Transverse colon (tissue), 4 donors: Measurements from ENCODE around the gene FRMD6. TPM values are rescaled to one million over a fixed set of nuclear protein-coding genes. Genes with fewer than 3 reads are reported as not detected.
A peak's percentile ranks its signal among the peaks of the same experiment; 100 is the strongest.

ENCODE experiments used
- DNase-seq: peaks from one replicate; pipeline ENCODE4 v3.0.0-alpha.2; 2019
- H3K27ac ChIP-seq, 4 donors: fragments of 200-600 bp; sonication (generic); 2 replicates each; pipeline ENCODE4 v1.5.1; 2016 to 2018; ENCODE audit warnings: inconsistent platforms in 4 of 4
- H3K27me3 ChIP-seq: fragments of 200-600 bp; sonication (generic); 2 replicates; pipeline ENCODE4 v1.5.1; 2017; ENCODE audit warnings: inconsistent platforms
- H3K36me3 ChIP-seq, 4 donors: fragments of 200-600 bp; sonication (generic); 2 replicates each; pipeline ENCODE4 v1.5.1; 2017 to 2019; ENCODE audit warnings: inconsistent platforms in 4 of 4
- H3K4me1 ChIP-seq, 4 donors: fragments of 200-600 bp; sonication (generic); 2 replicates each; pipeline ENCODE4 v1.5.1; 2017 to 2020; ENCODE audit warnings: inconsistent platforms in 4 of 4
- H3K4me3 ChIP-seq, 4 donors: fragments of 200-600 bp; sonication (generic); 1 replicate in 1 of 4; 2 replicates in 3 of 4; pipeline versions ENCODE4 v1.5.1 to v1.6.1; 2017 to 2019; ENCODE audit warnings: inconsistent platforms in 4 of 4
- H3K9me3 ChIP-seq, 2 donors: fragments of 200-600 bp; sonication (generic); 2 replicates each; pipeline ENCODE4 v1.5.1; 2017 to 2019; ENCODE audit warnings: inconsistent platforms in 2 of 2
- CTCF ChIP-seq, 5 experiments: fragments of 200-600 bp in 3 of 5; fragments of 450-650 bp in 2 of 5; sonication (generic) in 3 of 5; IDR thresholded peaks; 1 replicate in 2 of 5; 2 replicates in 3 of 5; pipeline ENCODE4 v1.5.1; 2016 to 2017; ENCODE audit warnings: antibody characterized with exemption in 5 of 5, inconsistent platforms in 3 of 5, mild to moderate bottlenecking in 2 of 5, moderate library complexity in 1 of 5
- EP300 ChIP-seq: sonication (generic); formaldehyde crosslinking; IDR thresholded peaks from one replicate; pipeline ENCODE4 v1.6.1; 2017; ENCODE audit warnings: antibody characterized with exemption, low read depth
- POLR2A ChIP-seq: fragments of 450-650 bp; IDR thresholded peaks from one replicate; pipeline ENCODE4 v1.6.1; 2016; ENCODE audit warnings: antibody characterized with exemption, mild to moderate bottlenecking, moderate library complexity
- POLR2AphosphoS5 ChIP-seq, 3 donors: sonication (generic); formaldehyde crosslinking; IDR thresholded peaks; one replicate each; pipeline ENCODE4 v1.6.1; 2016; ENCODE audit warnings: antibody characterized with exemption in 3 of 3
- WGBS, 2 donors: methylation state at CpG; one replicate each; pipeline ENCODE4 v1.1.5; 2018; ENCODE audit warnings: low coverage in 1 of 2; 5-methylcytosine and 5-hydroxymethylcytosine counted together
- in situ Hi-C, 4 donors: fragments of 200-750 bp; cut with MboI; loops; one replicate each; pipeline versions ENCODE4 v1.15.0 to v1.15.1; 2017; ENCODE audit warnings: low sequenced_read_pairs in 3 of 4, low pct_ligation_motif_present in 1 of 4, low pct_unique_long_range_greater_than_20kb in 1 of 4
- intact Hi-C: fragments of 100-400 bp; cut with DNase I; formaldehyde crosslinking; loops from one replicate; pipeline ENCODE4 v1.15.1; 2023; ENCODE audit warnings: low total_unique reads
- total RNA-seq, 4 donors: library from RNA; depleted of rRNA; stranded (reverse); fragments of >200 nt; gene quantifications; one replicate each; pipeline ENCODE4 v1.1.0, GENCODE V29; 2016

FRMD6 gene
- total RNA-seq, 4 donors from 2014 or later: 8.4 to 21.7 (median 11.7) TPM

- TF ChIP-seq EP300 (no peak), POLR2AphosphoS5 (IDR thresholded peaks at IDR 0.05) (peak in 2 of 3 donors; percentile 37), CTCF (IDR thresholded peaks at IDR 0.05) (peak in 3 of 5 experiments; percentile 13 to 62 (median 32))
- H3K27me3 ChIP-seq: peaks cover 37% of the 10 kb centered on the region
- intact Hi-C loops (loop anchor here (10.0 kb wide), 1 partner anchor 368 kb away; no protein-coding TSS in a partner anchor), in situ Hi-C loops (loop anchor here in 2 of 4 donors (10.0 to 25.0 kb wide), 2 partner anchors 122 to 309 kb away; no protein-coding TSS in a partner anchor)
- no peaks in the 10 kb centered on the region for H3K36me3 ChIP-seq
- peaks cover 0 to 37% (median 15%) of the 10 kb centered on the region in 4 donors for H3K4me1 ChIP-seq
- DNase-seq: no peak
- H3K4me3 ChIP-seq: peak overlapping the region in 3 of 4 donors; percentile 67 to 96 (median 90)
- 6 to 8% methylated on average over 5 to 6 of the region's 6 CpGs for WGBS, 2 donors
- peak overlapping the region; percentile 91 to 97 (median 94) for H3K27ac ChIP-seq
- H3K9me3 ChIP-seq: no peaks in the 10 kb centered on the region
Observed at GRCh38 chr14:51653079-51653774, 1.5 kb downstream of the FRMD6 start.

GRCh38 chr14:51653775-51654532, 2.2 kb downstream of the FRMD6 start:
- peaks cover 37% of the 10 kb centered on the region for H3K27me3 ChIP-seq
- H3K36me3 ChIP-seq: no peaks in the 10 kb centered on the region
- peak overlapping the region in 3 of 4 donors; percentile 67 to 96 (median 90) for H3K4me3 ChIP-seq
- intact Hi-C loops (loop anchor here (10.0 kb wide), 1 partner anchor 369 kb away; no protein-coding TSS in a partner anchor), in situ Hi-C loops (loop anchor here in 2 of 4 donors (10.0 to 25.0 kb wide), 2 partner anchors 121 to 308 kb away; no protein-coding TSS in a partner anchor)
- H3K9me3 ChIP-seq: no peaks in the 10 kb centered on the region
- no peak for TF ChIP-seq POLR2A
- no peak for TF ChIP-seq CTCF (IDR thresholded peaks at IDR 0.05)
- TF ChIP-seq POLR2AphosphoS5 (IDR thresholded peaks at IDR 0.05): no peak
- no peak for TF ChIP-seq EP300
- peak overlapping the region; percentile 91 to 97 (median 94) for H3K27ac ChIP-seq
- peaks cover 0 to 37% (median 15%) of the 10 kb centered on the region in 4 donors for H3K4me1 ChIP-seq
- 60 to 63% methylated on average over 4 of the region's 4 CpGs for WGBS, 2 donors
- no peak for DNase-seq

- Histone ChIP-seq H3K4me1 (peaks cover 0 to 34% (median 15%) of the 10 kb centered on the region in 4 donors), H3K36me3 (no peaks in the 10 kb centered on the region), H3K27me3 (peaks cover 37% of the 10 kb centered on the region), H3K4me3 (peak overlapping the region in 1 of 4 donors; percentile 96), H3K27ac (peak overlapping the region; percentile 91 to 97 (median 94)), H3K9me3 (no peaks in the 10 kb centered on the region)
- WGBS, 2 donors: 65 to 73% methylated on average over 1 of the region's 1 CpG
- in situ Hi-C loops (loop anchor here in 2 of 4 donors (10.0 to 25.0 kb wide), 2 partner anchors 120 to 308 kb away; no protein-coding TSS in a partner anchor), intact Hi-C loops (loop anchor here (10.0 kb wide), 1 partner anchor 370 kb away; no protein-coding TSS in a partner anchor)
- TF ChIP-seq CTCF (IDR thresholded peaks at IDR 0.05) (no peak), EP300 (no peak), POLR2AphosphoS5 (IDR thresholded peaks at IDR 0.05) (no peak), POLR2A (no peak)
- no peak for DNase-seq
Observed at GRCh38 chr14:51654533-51654845, 2.8 kb downstream of the FRMD6 start.

GRCh38 chr14:51657762-51658161, 6.1 kb downstream of the FRMD6 start:
- no peak for TF ChIP-seq CTCF (IDR thresholded peaks at IDR 0.05)
- TF ChIP-seq POLR2A: no peak
- no peak for TF ChIP-seq EP300
- TF ChIP-seq POLR2AphosphoS5 (IDR thresholded peaks at IDR 0.05): no peak
- intact Hi-C loops (loop anchor here (10.0 kb wide), 1 partner anchor 373 kb away; no protein-coding TSS in a partner anchor), in situ Hi-C loops (loop anchor here in 2 of 4 donors (10.0 to 25.0 kb wide), 2 partner anchors 117 to 305 kb away; no protein-coding TSS in a partner anchor)
- WGBS, 2 donors: 83% methylated on average over 1 of the region's 1 CpG; no CpG with 5 or more reads in 1 of the 2 donors
- Histone ChIP-seq H3K27ac (no peak overlapping the region), H3K27me3 (peaks cover 30% of the 10 kb centered on the region), H3K4me3 (no peak overlapping the region), H3K9me3 (no peaks in the 10 kb centered on the region), H3K36me3 (no peaks in the 10 kb centered on the region), H3K4me1 (peaks cover 0 to 21% (median 8%) of the 10 kb centered on the region in 4 donors)
- no peak for DNase-seq
